Common myeloid progenitor, CD34-positive (primary cell): ENCODE measurements around the gene RPS6KA6.

Experiments used
- CTCF ChIA-PET: fragments of 350-600 bp; sonication (Branson Sonifier 250); formaldehyde crosslinking; loops from one replicate; lab custom pipeline; 2021; ENCODE audit warnings: antibody characterized with exemption; lab: Charles Lee
- POLR2A ChIA-PET: fragments of 350-600 bp; sonication (Branson Sonifier 250); formaldehyde crosslinking; loops from one replicate; lab custom pipeline; 2021; ENCODE audit warnings: antibody characterized with exemption; lab: Charles Lee
- DNase-seq, 3 donors: peaks; one replicate each; pipeline versions ENCODE4 v3.0.0 to v3.0.0-alpha.2; 2013
- H3K27ac ChIP-seq, 2 experiments: 1 replicate in 1 of 2; 2 replicates in 1 of 2; pipeline ENCODE4 v1.7.0; 2013; ENCODE audit warnings: inconsistent platforms in 2 of 2, low read length in 2 of 2, mild to moderate bottlenecking in 2 of 2, low read depth in 1 of 2, moderate library complexity in 1 of 2; ENCODE audit not compliant: severe bottlenecking in 2 of 2, insufficient read depth in 1 of 2, poor library complexity in 1 of 2
- H3K27me3 ChIP-seq, 5 experiments: replicated peaks in 2 of 5; 1 replicate in 3 of 5; 2 replicates in 2 of 5; pipeline versions ENCODE4 v1.6.1 to v1.7.0; 2013; ENCODE audit warnings: low read length in 4 of 5, mild to moderate bottlenecking in 2 of 5, moderate library complexity in 2 of 5, inconsistent platforms in 1 of 5; ENCODE audit not compliant: insufficient read depth in 5 of 5, control insufficient read depth in 4 of 5
- H3K36me3 ChIP-seq, 4 experiments: 1 replicate in 2 of 4; 2 replicates in 2 of 4; pipeline versions ENCODE4 v1.6.1 to v1.7.0; 2013; ENCODE audit warnings: low read length in 3 of 4, control low read depth in 1 of 4, mild to moderate bottlenecking in 1 of 4; ENCODE audit not compliant: control insufficient read depth in 4 of 4, insufficient read depth in 4 of 4
- H3K4me1 ChIP-seq, 4 experiments: 1 replicate in 3 of 4; 2 replicates in 1 of 4; pipeline versions ENCODE4 v1.6.1 to v1.7.1; 2013; ENCODE audit warnings: low read length in 3 of 4, mild to moderate bottlenecking in 3 of 4, control low read depth in 1 of 4, inconsistent platforms in 1 of 4, moderate library complexity in 1 of 4; ENCODE audit not compliant: control insufficient read depth in 4 of 4, insufficient read depth in 4 of 4; ENCODE audit errors: control extremely low read depth in 1 of 4
- H3K4me3 ChIP-seq, 7 experiments: 1 replicate in 4 of 7; 2 replicates in 3 of 7; pipeline versions ENCODE4 v1.5.1 to v1.7.0; 2013; ENCODE audit warnings: mild to moderate bottlenecking in 7 of 7, low read length in 6 of 7, moderate library complexity in 6 of 7, inconsistent platforms in 2 of 7, low read depth in 2 of 7, control low read depth in 1 of 7; ENCODE audit not compliant: insufficient read depth in 4 of 7, control insufficient read depth in 1 of 7; ENCODE audit errors: extremely low read depth in 1 of 7
- H3K9me3 ChIP-seq, 5 experiments: 1 replicate in 4 of 5; 2 replicates in 1 of 5; pipeline versions ENCODE4 v1.6.1 to v1.7.1; 2013; ENCODE audit warnings: low read length in 4 of 5, mild to moderate bottlenecking in 2 of 5, inconsistent platforms in 1 of 5, low read depth in 1 of 5, moderate library complexity in 1 of 5; ENCODE audit not compliant: control insufficient read depth in 4 of 5, insufficient read depth in 2 of 5; ENCODE audit errors: control extremely low read depth in 1 of 5
- WGBS: methylation state at CpG from one replicate; pipeline ENCODE4 v1.1.5; 2013; ENCODE audit not compliant: insufficient coverage; 5-methylcytosine and 5-hydroxymethylcytosine counted together

The RPS6KA6 gene

GRCh38 chrX:84168095-84168494 lies 19.9 kb downstream of the RPS6KA6 start:
- H3K27ac ChIP-seq: no peak overlapping the region
- H3K27me3 ChIP-seq: no peaks in the 10 kb centered on the region
- DNase-seq: no peak
- H3K4me1 ChIP-seq: no peaks in the 10 kb centered on the region
- no peaks in the 10 kb centered on the region for H3K36me3 ChIP-seq
- no peaks in the 10 kb centered on the region for H3K9me3 ChIP-seq
- 49% methylated on average over 2 of the region's 2 CpGs for WGBS
- ChIA-PET CTCF (no interaction called here), POLR2A (no interaction called here)
- no peak overlapping the region for H3K4me3 ChIP-seq

- DNase-seq: no peak
- H3K4me1 ChIP-seq: no peaks in the 10 kb centered on the region
- no peaks in the 10 kb centered on the region for H3K36me3 ChIP-seq
- no peaks in the 10 kb centered on the region for H3K9me3 ChIP-seq
- H3K4me3 ChIP-seq: no peak overlapping the region
- WGBS: 83% methylated on average over 1 of the region's 1 CpG
- H3K27me3 ChIP-seq: no peaks in the 10 kb centered on the region
- CTCF ChIA-PET: no interaction called here
- H3K27ac ChIP-seq: no peak overlapping the region
- POLR2A ChIA-PET: no interaction called here
Observed at GRCh38 chrX:84165711-84166110, 22.3 kb downstream of the RPS6KA6 start.

- DNase-seq: no peak
- no peaks in the 10 kb centered on the region for H3K36me3 ChIP-seq
- H3K4me1 ChIP-seq: no peaks in the 10 kb centered on the region
- H3K27ac ChIP-seq: no peak overlapping the region
- POLR2A ChIA-PET: no interaction called here
- no peak overlapping the region for H3K4me3 ChIP-seq
- no peaks in the 10 kb centered on the region for H3K9me3 ChIP-seq
- H3K27me3 ChIP-seq: peaks cover 0 to 3% (median 0%) of the 10 kb centered on the region in 5 experiments
- CTCF ChIA-PET: no interaction called here
Observed at GRCh38 chrX:84162401-84162800, 25.6 kb downstream of the RPS6KA6 start.

DNA sequence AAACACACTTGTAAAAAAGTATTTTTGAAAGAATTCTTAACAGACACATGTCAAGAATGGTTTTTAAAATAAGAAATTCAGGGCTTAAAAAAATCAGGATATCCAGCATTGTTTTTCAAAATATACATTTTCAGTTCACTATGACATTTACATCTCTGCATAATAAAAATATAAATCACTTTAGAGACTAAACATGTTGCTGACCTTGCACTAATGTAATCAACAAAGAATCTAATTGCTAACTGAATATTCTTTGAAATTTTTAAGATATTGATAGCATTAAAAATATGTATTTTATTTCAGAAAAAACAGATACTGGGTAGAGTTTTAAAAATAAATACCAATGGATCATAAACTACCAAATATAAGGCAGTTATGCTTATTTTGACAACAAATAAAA lies 26.4 kb downstream of the RPS6KA6 start:
- Histone ChIP-seq H3K9me3 (no peaks in the 10 kb centered on the region), H3K36me3 (no peaks in the 10 kb centered on the region), H3K4me1 (no peaks in the 10 kb centered on the region), H3K27ac (no peak overlapping the region), H3K27me3 (peaks cover 0 to 3% (median 0%) of the 10 kb centered on the region in 5 experiments), H3K4me3 (no peak overlapping the region)
- CTCF ChIA-PET: no interaction called here
- POLR2A ChIA-PET: no interaction called here
- DNase-seq: no peak

- no peak for DNase-seq
- Histone ChIP-seq H3K4me1 (no peaks in the 10 kb centered on the region), H3K9me3 (no peaks in the 10 kb centered on the region), H3K27ac (no peak overlapping the region), H3K27me3 (peaks cover 0 to 3% (median 0%) of the 10 kb centered on the region in 5 experiments), H3K4me3 (no peak overlapping the region), H3K36me3 (no peaks in the 10 kb centered on the region)
- ChIA-PET CTCF (no interaction called here), POLR2A (no interaction called here)
- 81% methylated on average over 3 of the region's 4 CpGs for WGBS
Observed at GRCh38 chrX:84160736-84161135, 27.3 kb downstream of the RPS6KA6 start.

GRCh38 chrX:84156821-84157220 lies 31.2 kb downstream of the RPS6KA6 start:
- ChIA-PET POLR2A (no interaction called here), CTCF (no interaction called here)
- Histone ChIP-seq H3K4me1 (no peaks in the 10 kb centered on the region), H3K9me3 (no peaks in the 10 kb centered on the region), H3K4me3 (no peak overlapping the region), H3K27ac (no peak overlapping the region), H3K27me3 (peaks cover 0 to 3% (median 0%) of the 10 kb centered on the region in 5 experiments), H3K36me3 (no peaks in the 10 kb centered on the region)
- DNase-seq: no peak
- 60% methylated on average over 1 of the region's 1 CpG for whole genome bisulfite sequencing

- no peaks in the 10 kb centered on the region for H3K4me1 ChIP-seq
- CTCF ChIA-PET: no interaction called here
- no peaks in the 10 kb centered on the region for H3K36me3 ChIP-seq
- H3K27ac ChIP-seq: no peak overlapping the region
- WGBS: no CpG with 5 or more reads among the region's 3 CpGs
- H3K9me3 ChIP-seq: no peaks in the 10 kb centered on the region
- POLR2A ChIA-PET: no interaction called here
- no peak overlapping the region for H3K4me3 ChIP-seq
- DNase-seq: no peak
- peaks cover 0 to 3% (median 0%) of the 10 kb centered on the region in 5 experiments for H3K27me3 ChIP-seq
Observed at GRCh38 chrX:84155938-84156337, 32.1 kb downstream of the RPS6KA6 start.
